HCT116 (cell line): Measurements from ENCODE around the gene ZNF180. TPM values are rescaled to one million over a fixed set of nuclear protein-coding genes. Genes with fewer than 3 reads are reported as not detected.

Source experiments
- ATAC-seq: fragments of 200-7000 bp; cut with Tn5 transposase; 2 replicates; pipeline ENCODE4 v1.9.1; 2020; ENCODE audit warnings: mild to moderate bottlenecking, moderate library complexity
- BruUV-seq: library from RNA; stranded (reverse); fragments of 400-500 nt; replicated peaks from 2 replicates; lab custom pipeline; 2021; lab: Mats Ljungman, UMichigan
- CTCF ChIA-PET: fragments of 300-600 bp; sonication (Branson Sonifier 250); formaldehyde crosslinking; loops from one replicate; lab custom pipeline; 2021; ENCODE audit warnings: antibody characterized with exemption; lab: Charles Lee
- POLR2A ChIA-PET: fragments of 300-600, 350-600 bp; sonication (Branson Sonifier 250); formaldehyde crosslinking; loops from one replicate; lab custom pipeline; 2021; ENCODE audit warnings: antibody characterized with exemption; lab: Charles Lee
- RAD21 ChIA-PET, 2 experiments: fragments of 300-600 bp; sonication (Branson Sonifier 250); formaldehyde crosslinking; loops; one replicate each; lab custom pipeline; 2023; ENCODE audit warnings: low total read pairs in 2 of 2; ENCODE audit not compliant: uncharacterized antibody in 2 of 2, unreplicated experiment in 2 of 2, low non-redundant PET in 1 of 2; lab: Charles Lee
- DNase-seq: peaks from one replicate; pipeline ENCODE4 v3.0.0-alpha.2; 2010; ENCODE audit warnings: low read depth, low spot score
- H2AFZ ChIP-seq: fragments of 200-600 bp; shearing (Covaris generic), sonication (generic); 2 replicates; pipeline ENCODE4 v1.6.1; 2017; ENCODE audit warnings: low read depth, mixed run types, mixed read lengths, antibody characterized with exemption, low read length; ENCODE audit not compliant: poor library complexity, severe bottlenecking
- H3K27ac ChIP-seq: 2 replicates; pipeline ENCODE4 v1.5.1; 2012; ENCODE audit warnings: low read depth, low read length
- H3K27me3 ChIP-seq: fragments of 200-600 bp; sonication (generic); 2 replicates; pipeline ENCODE4 v1.6.1; 2016; ENCODE audit warnings: mixed run types, low read length, mixed read lengths; ENCODE audit not compliant: insufficient read depth
- H3K36me3 ChIP-seq, 2 experiments: fragments of 200-500 bp in 1 of 2; fragments of 200-600 bp in 1 of 2; sonication (Bioruptor generic) in 1 of 2; sonication (generic) in 1 of 2; 2 replicates each; pipeline versions ENCODE4 v1.5.1 to v1.6.1; 2014 to 2016; ENCODE audit warnings: low read length in 2 of 2, inconsistent platforms in 1 of 2, mixed read lengths in 1 of 2, mixed run types in 1 of 2; ENCODE audit not compliant: insufficient read depth in 2 of 2, control insufficient read depth in 1 of 2
- H3K4me1 ChIP-seq, 2 experiments: fragments of 200-600 bp in 1 of 2; sonication (generic) in 1 of 2; 2 replicates each; pipeline versions ENCODE4 v1.5.1 to v1.6.1; 2012 to 2017; ENCODE audit warnings: low read length in 2 of 2, inconsistent platforms in 1 of 2, mild to moderate bottlenecking in 1 of 2, mixed read lengths in 1 of 2, mixed run types in 1 of 2, moderate library complexity in 1 of 2; ENCODE audit not compliant: insufficient read depth in 2 of 2, control insufficient read depth in 1 of 2
- H3K4me2 ChIP-seq: fragments of 200-600 bp; sonication (generic); 2 replicates; pipeline ENCODE4 v1.6.1; 2017; ENCODE audit warnings: mixed run types, low read length, mixed read lengths
- H3K4me3 ChIP-seq, 2 experiments: fragments of 200-600 bp in 1 of 2; sonication (generic) in 1 of 2; replicated peaks in 1 of 2; 2 replicates each; pipeline ENCODE4 v1.5.1; 2011 to 2016; ENCODE audit warnings: low read length in 2 of 2, control low read depth in 1 of 2, low read depth in 1 of 2, mild to moderate bottlenecking in 1 of 2, mixed read lengths in 1 of 2, mixed run types in 1 of 2
- H3K79me2 ChIP-seq: fragments of 200-600 bp; sonication (generic); 2 replicates; pipeline ENCODE4 v1.6.1; 2017; ENCODE audit warnings: mild to moderate bottlenecking, mixed run types, low read length, moderate library complexity, mixed read lengths; ENCODE audit not compliant: insufficient read depth
- H3K9ac ChIP-seq: fragments of 200-600 bp; sonication (generic); 2 replicates; pipeline ENCODE4 v1.6.1; 2016; ENCODE audit warnings: low read length, mixed read lengths
- H3K9me2 ChIP-seq: fragments of 200-600 bp; sonication (generic), shearing (Covaris generic); 2 replicates; pipeline ENCODE4 v1.6.1; 2017; ENCODE audit warnings: mixed run types, mild to moderate bottlenecking, moderate library complexity; ENCODE audit not compliant: insufficient read depth
- H3K9me3 ChIP-seq, 2 experiments: fragments of 200-500 bp in 1 of 2; fragments of 200-600 bp in 1 of 2; sonication (Bioruptor generic) in 1 of 2; sonication (generic) in 1 of 2; 2 replicates each; pipeline ENCODE4 v1.6.1; 2014 to 2017; ENCODE audit warnings: low read length in 2 of 2, mixed read lengths in 2 of 2, inconsistent platforms in 1 of 2, low read depth in 1 of 2, mild to moderate bottlenecking in 1 of 2, mixed run types in 1 of 2, moderate library complexity in 1 of 2; ENCODE audit not compliant: control insufficient read depth in 1 of 2, insufficient read depth in 1 of 2
- H4K20me1 ChIP-seq: fragments of 200-600 bp; sonication (generic), shearing (Covaris generic); 2 replicates; pipeline ENCODE4 v1.6.1; 2017; ENCODE audit warnings: mixed run types, mild to moderate bottlenecking, moderate library complexity; ENCODE audit not compliant: insufficient read depth
- ATF3 ChIP-seq: IDR thresholded peaks from 2 replicates; pipeline ENCODE4 v1.6.1; 2012
- CBX3 ChIP-seq: IDR thresholded peaks from 2 replicates; pipeline ENCODE4 v1.6.1; 2012; ENCODE audit warnings: low read depth
- EZH2 ChIP-seq: fragments of 200-600 bp; sonication (generic); IDR thresholded peaks from 2 replicates; pipeline ENCODE4 v1.6.1; 2017; ENCODE audit warnings: antibody characterized with exemption, mixed run types
- EZH2phosphoT487 ChIP-seq: fragments of 200-600 bp; IDR thresholded peaks from 2 replicates; pipeline ENCODE4 v1.6.1; 2018; ENCODE audit warnings: antibody characterized with exemption, borderline replicate concordance
- FOSL1 ChIP-seq: IDR thresholded peaks from 2 replicates; pipeline ENCODE4 v1.6.1; 2012; ENCODE audit warnings: low read depth
- JUND ChIP-seq: IDR thresholded peaks from 2 replicates; pipeline ENCODE4 v1.6.1; 2012
- MAX ChIP-seq: IDR thresholded peaks from 2 replicates; pipeline ENCODE4 v1.6.1; 2012
- POLR2A ChIP-seq: IDR thresholded peaks from 2 replicates; pipeline ENCODE4 v1.7.0; 2011; ENCODE audit warnings: borderline replicate concordance; ENCODE audit not compliant: insufficient read depth, insufficient read length; ENCODE audit errors: extremely low read depth
- POLR2AphosphoS5 ChIP-seq: IDR thresholded peaks from 2 replicates; pipeline ENCODE4 v1.6.1; 2011; ENCODE audit warnings: mild to moderate bottlenecking, low read depth, low read length, moderate library complexity
- REST ChIP-seq: IDR thresholded peaks from 2 replicates; pipeline ENCODE4 v1.6.1; 2012; ENCODE audit warnings: low read depth
- SP1 ChIP-seq: IDR thresholded peaks from 2 replicates; pipeline ENCODE4 v1.6.1; 2012; ENCODE audit warnings: low read depth
- SRF ChIP-seq: IDR thresholded peaks from 2 replicates; pipeline ENCODE4 v1.6.1; 2012; ENCODE audit warnings: low read depth
- TCF7L2 ChIP-seq: IDR thresholded peaks from 2 replicates; pipeline ENCODE4 v1.7.0; 2011; ENCODE audit warnings: borderline replicate concordance, inconsistent platforms; ENCODE audit not compliant: insufficient read depth, insufficient read length; ENCODE audit errors: extremely low read depth
- YY1 ChIP-seq: IDR thresholded peaks from 2 replicates; pipeline ENCODE4 v1.6.1; 2011; ENCODE audit warnings: low read length, low read depth, moderate library complexity, mild to moderate bottlenecking; ENCODE audit not compliant: insufficient replicate concordance; ENCODE audit errors: extremely low read depth
- ZBTB33 ChIP-seq: IDR thresholded peaks from 2 replicates; pipeline ENCODE4 v1.6.1; 2011; ENCODE audit warnings: mild to moderate bottlenecking, low read length, moderate library complexity; ENCODE audit not compliant: insufficient replicate concordance; ENCODE audit errors: extremely low read depth
- ZFX ChIP-seq: fragments of 450-650 bp; IDR thresholded peaks from 2 replicates; pipeline ENCODE4 v1.6.1; 2017
- ZNF274 ChIP-seq: fragments of 200-500 bp; sonication (Bioruptor generic); IDR thresholded peaks from 2 replicates; pipeline ENCODE4 v1.6.1; 2014; ENCODE audit warnings: mild to moderate bottlenecking, low read depth, low read length, inconsistent platforms
- intact Hi-C: fragments of 100-400 bp; cut with micrococcal nuclease; formaldehyde crosslinking; loops from 2 replicates; pipeline ENCODE4 v1.10.0; 2022
- total RNA-seq: library from RNA; stranded (reverse); gene quantifications from one replicate; pipeline ENCODE4 v1.2.1, GENCODE V29; 2021; ENCODE audit not compliant: unreplicated experiment

ZNF180 gene
- total RNA-seq, 1 experiment from 2014 or later, result 7.3 TPM

- Histone ChIP-seq H3K9me3 (no peaks in the 10 kb centered on the region), H2AFZ (no peak overlapping the region), H3K9me2 (no peaks in the 10 kb centered on the region), H4K20me1 (no peaks in the 10 kb centered on the region), H3K27me3 (no peaks in the 10 kb centered on the region), H3K9ac (no peak overlapping the region), H3K36me3 (no peaks in the 10 kb centered on the region), H3K4me2 (no peak overlapping the region), H3K27ac (no peak overlapping the region), H3K4me3 (no peak overlapping the region), H3K79me2 (no peaks in the 10 kb centered on the region), H3K4me1 (no peaks in the 10 kb centered on the region)
- DNase-seq, result no peak
- ChIA-PET CTCF (no interaction called here), RAD21 (no interaction called here), POLR2A (no interaction called here)
- TF ChIP-seq ZNF274 (no peak), FOSL1 (no peak), POLR2A (no peak), SRF (no peak), JUND (no peak), REST (no peak), ZBTB33 (no peak), EZH2 (no peak), YY1 (no peak), ATF3 (no peak), CBX3 (no peak), ZFX (no peak), MAX (no peak), EZH2phosphoT487 (no peak), TCF7L2 (no peak), POLR2AphosphoS5 (no peak), SP1 (no peak)
- ATAC-seq, result no peak
- no TSS peak for BruUV-seq
- intact Hi-C loops, result no loop called here
These were observed 42.3 kb upstream of the ZNF180 start for GRCh38 chr19:44542671-44543070.
